Stimulated activated CD8-positive, alpha-beta memory T cell treated with anti-CD3 and anti-CD28 coated beads, Interleukin-7, amount 100 ng/mL, for 4 hours (primary cell): ENCODE data around the gene GIMAP1.

Experiments used
- DNase-seq, 2 donors: peaks; one replicate each; pipeline ENCODE4 v3.0.0-alpha.2; 2020; ENCODE audit warnings: low read depth in 2 of 2

The GIMAP1 gene

GRCh38 chr7:150748376-150748775 lies 32.0 kb downstream of the GIMAP1 start:
- DNase-seq: no peak

GRCh38 chr7:150751702-150752101 lies 35.3 kb downstream of the GIMAP1 start:
- no peak for DNase-seq

- DNase-seq: no peak
Observed at GRCh38 chr7:150753239-150753638, 36.8 kb downstream of the GIMAP1 start.

- no peak for DNase-seq
Observed at GRCh38 chr7:150753826-150754603, 37.6 kb downstream of the GIMAP1 start.

- DNase-seq: no peak
Observed at GRCh38 chr7:150754951-150755350, 38.5 kb downstream of the GIMAP1 start.

- DNase-seq: peak; percentile 65 to 70
Observed at GRCh38 chr7:150755473-150756099, 39.2 kb downstream of the GIMAP1 start.

GRCh38 chr7:150756166-150756565 lies 39.8 kb downstream of the GIMAP1 start:
- no peak for DNase-seq

- DNase-seq: no peak
Observed at GRCh38 chr7:150756858-150757257, 40.4 kb downstream of the GIMAP1 start.

GRCh38 chr7:150759479-150759878 lies 43.1 kb downstream of the GIMAP1 start:
- no peak for DNase-seq

GRCh38 chr7:150766334-150766709 lies 49.9 kb downstream of the GIMAP1 start:
- no peak for DNase-seq

GRCh38 chr7:150769768-150770167 lies 53.4 kb downstream of the GIMAP1 start:
- DNase-seq: no peak
